Gastrocnemius medialis (tissue), 4 donors: ENCODE data around the gene TSPAN10. TPM values are rescaled to one million over a fixed set of nuclear protein-coding genes. Genes with fewer than 3 reads are reported as not detected.

Experiments used
- ATAC-seq, 2 donors: fragments of 150-250 bp; one replicate each; pipeline ENCODE4 v1.9.1; 2016
- DNase-seq, 2 donors: peaks; one replicate each; pipeline ENCODE4 v3.0.0-alpha.2; 2019
- H3K27ac ChIP-seq, 4 donors: fragments of 200-600 bp; sonication (generic); 1 replicate in 1 of 4; 2 replicates in 3 of 4; pipeline ENCODE4 v1.5.1; 2016 to 2018; ENCODE audit warnings: mild to moderate bottlenecking in 2 of 4, moderate library complexity in 1 of 4
- H3K27me3 ChIP-seq, 3 donors: fragments of 200-600 bp; sonication (generic) in 2 of 3; 1 replicate in 1 of 3; 2 replicates in 2 of 3; pipeline versions ENCODE4 v1.5.1 to v1.6.0; 2016 to 2019; ENCODE audit warnings: mild to moderate bottlenecking in 1 of 3, moderate library complexity in 1 of 3
- H3K36me3 ChIP-seq, 2 donors: fragments of 200-600 bp; sonication (generic) in 1 of 2; one replicate each; pipeline ENCODE4 v1.5.1; 2017 to 2018
- H3K4me1 ChIP-seq, 2 donors: fragments of 200-600 bp; sonication (generic) in 1 of 2; one replicate each; pipeline ENCODE4 v1.5.1; 2016 to 2017; ENCODE audit warnings: mild to moderate bottlenecking in 2 of 2
- H3K4me3 ChIP-seq, 4 donors: fragments of 200-600 bp; sonication (generic) in 3 of 4; 1 replicate in 1 of 4; 2 replicates in 3 of 4; pipeline ENCODE4 v1.5.1; 2016 to 2019; ENCODE audit warnings: mild to moderate bottlenecking in 2 of 4
- H3K9me3 ChIP-seq, 3 donors: fragments of 200-600 bp; sonication (generic) in 2 of 3; 1 replicate in 1 of 3; 2 replicates in 2 of 3; pipeline ENCODE4 v1.5.1; 2016 to 2019
- POLR2A ChIP-seq, 2 donors: fragments of 450-650 bp; IDR thresholded peaks; one replicate each; pipeline ENCODE4 v1.6.1; 2017; ENCODE audit warnings: antibody characterized with exemption in 2 of 2, mild to moderate bottlenecking in 2 of 2, moderate library complexity in 2 of 2
- in situ Hi-C, 4 donors: fragments of 200-750 bp; cut with MboI; loops; one replicate each; pipeline versions ENCODE4 v1.15.0 to v1.8.0; 2017; ENCODE audit warnings: low sequenced_read_pairs in 4 of 4
- intact Hi-C: fragments of 100-400 bp; cut with DNase I; formaldehyde crosslinking; loops from one replicate; pipeline ENCODE4 v1.15.1; 2023; ENCODE audit warnings: low total_unique reads
- total RNA-seq, 4 donors: library from RNA; depleted of rRNA; stranded (reverse); fragments of >200 nt; gene quantifications; one replicate each; pipeline versions ENCODE4 v1.1.0 to v1.2.3, GENCODE V29; 2016
- TF ChIP-seq, protein P1 (sequence below), 5 experiments: fragments of 450-650 bp in 3 of 5; fragments of 200-600 bp in 2 of 5; sonication (generic) in 2 of 5; IDR thresholded peaks in 4 of 5; conservative IDR thresholded peaks in 1 of 5; 1 replicate in 4 of 5; 2 replicates in 1 of 5; pipeline ENCODE4 v1.5.1; 2016 to 2019; ENCODE audit warnings: antibody characterized with exemption in 5 of 5, mild to moderate bottlenecking in 3 of 5, moderate library complexity in 3 of 5

Gene TSPAN10
- total RNA-seq, 4 donors from 2014 or later, result 0.22 to 0.26 TPM; not detected in 2

DNA sequence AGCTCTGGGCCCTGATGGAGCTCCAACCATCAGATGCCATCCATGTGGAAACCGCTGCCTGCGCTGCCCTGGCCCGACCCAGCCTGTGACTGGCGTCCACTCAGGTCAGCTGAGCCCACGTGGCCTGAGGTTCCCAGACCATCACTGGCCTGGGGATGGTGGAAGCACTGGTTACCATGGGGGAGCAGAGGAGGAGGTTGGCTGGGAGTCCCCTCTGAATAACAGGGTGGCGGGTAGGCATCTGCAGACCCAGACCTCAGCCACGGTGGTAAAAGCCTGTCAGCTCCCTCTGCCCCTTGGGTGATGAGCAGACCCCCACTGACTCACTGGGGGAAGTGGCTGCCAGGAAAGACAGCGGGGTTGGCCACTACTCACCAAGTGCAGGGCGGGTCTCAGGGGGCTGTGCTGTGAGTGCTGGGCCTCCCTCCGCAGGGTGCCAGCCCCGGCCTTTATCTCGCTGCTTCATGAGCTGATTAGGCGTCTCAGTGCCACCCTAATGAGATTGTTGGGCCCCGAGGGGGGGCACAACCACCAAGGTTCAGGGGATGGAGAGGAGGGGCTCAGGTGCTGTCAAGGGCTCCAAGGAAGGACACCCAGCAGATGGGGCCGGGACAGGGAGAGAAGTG is 19.2 kb downstream of the TSPAN10 start, which contains the start of gene PDE6G:
PDE6G (minus strand) TSS at position 425 of the 626 bp plus-strand sequence. CDS start 3,237 bp downstream, outside the sequence.
- no peaks in the 10 kb centered on the region for H3K4me1 ChIP-seq
- no peaks in the 10 kb centered on the region for H3K36me3 ChIP-seq
- peaks cover 0 to 9% (median 4%) of the 10 kb centered on the region in 3 donors for H3K27me3 ChIP-seq
- no peaks in the 10 kb centered on the region for H3K9me3 ChIP-seq
- TF ChIP-seq, protein P1, sequence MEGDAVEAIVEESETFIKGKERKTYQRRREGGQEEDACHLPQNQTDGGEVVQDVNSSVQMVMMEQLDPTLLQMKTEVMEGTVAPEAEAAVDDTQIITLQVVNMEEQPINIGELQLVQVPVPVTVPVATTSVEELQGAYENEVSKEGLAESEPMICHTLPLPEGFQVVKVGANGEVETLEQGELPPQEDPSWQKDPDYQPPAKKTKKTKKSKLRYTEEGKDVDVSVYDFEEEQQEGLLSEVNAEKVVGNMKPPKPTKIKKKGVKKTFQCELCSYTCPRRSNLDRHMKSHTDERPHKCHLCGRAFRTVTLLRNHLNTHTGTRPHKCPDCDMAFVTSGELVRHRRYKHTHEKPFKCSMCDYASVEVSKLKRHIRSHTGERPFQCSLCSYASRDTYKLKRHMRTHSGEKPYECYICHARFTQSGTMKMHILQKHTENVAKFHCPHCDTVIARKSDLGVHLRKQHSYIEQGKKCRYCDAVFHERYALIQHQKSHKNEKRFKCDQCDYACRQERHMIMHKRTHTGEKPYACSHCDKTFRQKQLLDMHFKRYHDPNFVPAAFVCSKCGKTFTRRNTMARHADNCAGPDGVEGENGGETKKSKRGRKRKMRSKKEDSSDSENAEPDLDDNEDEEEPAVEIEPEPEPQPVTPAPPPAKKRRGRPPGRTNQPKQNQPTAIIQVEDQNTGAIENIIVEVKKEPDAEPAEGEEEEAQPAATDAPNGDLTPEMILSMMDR (IDR thresholded peaks at IDR 0.05 in 4 of 5, conservative IDR thresholded peaks at IDR 0.05 in 1 of 5), result no peak
- TF ChIP-seq POLR2A (IDR thresholded peaks at IDR 0.05), result no peak
- intact Hi-C loops, result no loop called here
- H3K27ac ChIP-seq, result no peak within 1 kb of the TSS
- in situ Hi-C loops, result no loop called here
- no peak for DNase-seq
- no peak for ATAC-seq
- no peak within 1 kb of the TSS for H3K4me3 ChIP-seq

DNA sequence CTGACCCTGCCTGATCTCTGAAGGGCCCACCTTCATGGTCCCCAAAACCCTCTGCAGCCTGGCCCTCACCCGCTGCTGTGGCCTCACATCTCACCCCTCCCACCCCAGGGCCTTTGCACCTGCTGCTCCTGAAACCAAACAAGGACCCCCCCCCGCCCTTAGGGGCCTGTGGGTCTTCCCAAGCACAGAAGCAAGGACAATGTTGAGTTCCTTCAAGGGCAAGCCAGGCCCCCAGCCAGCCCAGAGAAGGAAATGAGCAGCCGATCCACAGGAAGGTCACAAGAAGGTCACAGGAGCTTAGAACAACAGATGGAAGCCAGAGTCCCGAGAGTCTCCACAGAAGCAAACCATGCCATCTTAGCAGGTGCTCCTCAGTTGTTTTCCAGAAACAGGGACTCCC is 19.8 kb downstream of the TSPAN10 start:
- TF ChIP-seq, protein P1 (IDR thresholded peaks at IDR 0.05 in 4 of 5, conservative IDR thresholded peaks at IDR 0.05 in 1 of 5), result no peak
- TF ChIP-seq POLR2A (IDR thresholded peaks at IDR 0.05), result no peak
- H3K36me3 ChIP-seq, result no peaks in the 10 kb centered on the region
- DNase-seq (no peak), ATAC-seq (no peak)
- H3K4me3 ChIP-seq, result no peak overlapping the region
- H3K9me3 ChIP-seq, result no peaks in the 10 kb centered on the region
- H3K27me3 ChIP-seq, result peaks cover 0 to 6% (median 4%) of the 10 kb centered on the region in 3 donors
- no peaks in the 10 kb centered on the region for H3K4me1 ChIP-seq
- no peak overlapping the region for H3K27ac ChIP-seq
- in situ Hi-C loops (no loop called here), intact Hi-C loops (no loop called here)

DNA sequence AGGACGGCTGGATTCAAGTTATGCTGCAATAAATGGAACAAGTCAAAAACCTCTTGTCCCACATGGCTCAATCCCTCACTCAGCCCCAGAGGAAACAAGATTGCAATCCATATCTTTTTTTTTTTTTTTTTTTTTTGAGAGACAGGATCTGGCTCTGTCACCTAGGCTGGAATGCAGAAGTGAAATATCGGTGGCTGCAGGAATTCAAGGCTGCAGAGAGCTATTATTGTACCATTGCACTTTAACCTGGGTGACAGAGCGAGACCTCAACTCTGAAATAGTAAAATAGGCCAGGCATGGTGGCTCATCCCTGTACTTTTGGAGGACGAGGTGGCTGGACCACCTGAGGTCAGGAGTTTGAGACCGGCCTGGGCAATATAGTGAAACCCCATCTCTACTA is 22.0 kb downstream of the TSPAN10 start:
- Histone ChIP-seq H3K27ac (no peak overlapping the region), H3K4me3 (no peak overlapping the region), H3K9me3 (no peaks in the 10 kb centered on the region), H3K27me3 (no peaks in the 10 kb centered on the region), H3K36me3 (no peaks in the 10 kb centered on the region), H3K4me1 (no peaks in the 10 kb centered on the region)
- DNase-seq (no peak), ATAC-seq (no peak)
- TF ChIP-seq POLR2A (IDR thresholded peaks at IDR 0.05), result no peak
- TF ChIP-seq, protein P1 (IDR thresholded peaks at IDR 0.05 in 4 of 5, conservative IDR thresholded peaks at IDR 0.05 in 1 of 5), result no peak
- in situ Hi-C loops, result no loop called here
- intact Hi-C loops, result no loop called here

- ATAC-seq, result no peak
These were observed 23.4 kb downstream of the TSPAN10 start for GRCh38 chr17:81660441-81660840.

More at GRCh38 chr17:81660441-81660840, 23.4 kb downstream of the TSPAN10 start:
- in situ Hi-C loops (no loop called here), intact Hi-C loops (no loop called here)
- Histone ChIP-seq H3K4me3 (no peak overlapping the region), H3K27me3 (no peaks in the 10 kb centered on the region), H3K36me3 (peaks cover 0 to 5% of the 10 kb centered on the region in 2 donors), H3K9me3 (no peaks in the 10 kb centered on the region), H3K4me1 (peaks cover 4% of the 10 kb centered on the region in 2 donors), H3K27ac (no peak overlapping the region)
- TF ChIP-seq, protein P1 (IDR thresholded peaks at IDR 0.05 in 4 of 5, conservative IDR thresholded peaks at IDR 0.05 in 1 of 5), result no peak
- no peak for TF ChIP-seq POLR2A (IDR thresholded peaks at IDR 0.05)
- no peak for DNase-seq
